GM12878 (cell line): ENCODE results near the gene DOC2B. TPM values are rescaled to one million over a fixed set of nuclear protein-coding genes. Genes with fewer than 3 reads are reported as not detected.

ENCODE experiments used
- ATAC-seq: fragments of 200-7000 bp; cut with Tn5 transposase; 3 replicates; pipeline ENCODE4 v1.9.1; 2020; ENCODE audit warnings: mild to moderate bottlenecking, moderate library complexity
- BruUV-seq: library from RNA; stranded (reverse); fragments of 400-500 nt; replicated peaks from 2 replicates; lab custom pipeline; 2021; lab: Mats Ljungman, UMichigan
- CTCF ChIA-PET: fragments of 300-600 bp; sonication (Branson Sonifier 250); formaldehyde crosslinking; extraction: SDS; loops from one replicate; lab custom pipeline; 2021; ENCODE audit warnings: inconsistent platforms; lab: Yijun Ruan, JAX
- POLR2A ChIA-PET: fragments of 350-600 bp; formaldehyde crosslinking; extraction: SDS; loops from one replicate; lab custom pipeline; 2021; ENCODE audit warnings: inconsistent platforms; lab: Charles Lee
- RAD21 ChIA-PET: fragments of 300-600 bp; sonication (Branson Sonifier 250); formaldehyde crosslinking; loops from one replicate; lab custom pipeline; 2023; ENCODE audit warnings: antibody characterized with exemption; ENCODE audit not compliant: unreplicated experiment; lab: Charles Lee
- SMC1A ChIA-PET: fragments of 300-600 bp; sonication (Branson Sonifier 250); formaldehyde crosslinking; loops from one replicate; lab custom pipeline; 2023; ENCODE audit not compliant: unreplicated experiment, uncharacterized antibody; lab: Charles Lee
- DNase-seq: peaks from one replicate; pipeline ENCODE4 v3.0.0-alpha.2; 2011; ENCODE audit warnings: low read depth, low spot score
- FAIRE-seq: peaks from 3 replicates; lab custom pipeline; 2011; peaks lifted over from hg19 to GRCh38; lab: Jason Lieb, UNC
- H2AFZ ChIP-seq: 2 replicates; pipeline ENCODE4 v1.6.0; 2011; ENCODE audit warnings: low read depth, low read length, control low read depth; ENCODE audit not compliant: control insufficient read depth
- H3K27ac ChIP-seq: 2 replicates; pipeline ENCODE4 v1.5.1; 2011; ENCODE audit warnings: control low read depth; ENCODE audit not compliant: control insufficient read depth, insufficient read depth
- H3K27me3 ChIP-seq, 2 experiments: replicated peaks in 1 of 2; 2 replicates each; pipeline versions ENCODE4 v1.6.0 to v1.6.1; 2011; ENCODE audit warnings: low read length in 1 of 2; ENCODE audit not compliant: control insufficient read depth in 2 of 2, insufficient read depth in 2 of 2
- H3K36me3 ChIP-seq, 2 experiments: 2 replicates each; pipeline ENCODE4 v1.5.1; 2011; ENCODE audit warnings: low read length in 1 of 2; ENCODE audit not compliant: control insufficient read depth in 2 of 2, insufficient read depth in 2 of 2
- H3K4me1 ChIP-seq: 2 replicates; pipeline ENCODE4 v1.6.1; 2011; ENCODE audit warnings: mild to moderate bottlenecking, low read length, moderate library complexity, mixed read lengths; ENCODE audit not compliant: control insufficient read depth, insufficient read depth
- H3K4me2 ChIP-seq: 2 replicates; pipeline ENCODE4 v1.6.0; 2011; ENCODE audit warnings: control low read depth; ENCODE audit not compliant: control insufficient read depth, insufficient read depth
- H3K4me3 ChIP-seq: fragments of 200-600 bp; sonication (generic); 2 replicates; pipeline ENCODE4 v1.5.1; 2016
- H3K79me2 ChIP-seq: 2 replicates; pipeline ENCODE4 v1.6.0; 2011; ENCODE audit warnings: low read length; ENCODE audit not compliant: control insufficient read depth, insufficient read depth
- H3K9ac ChIP-seq: 2 replicates; pipeline ENCODE4 v1.8.0; 2011; ENCODE audit warnings: low read length, control low read depth, mixed read lengths; ENCODE audit not compliant: control insufficient read depth, insufficient read depth
- H3K9me3 ChIP-seq: replicated peaks from 3 replicates; pipeline ENCODE4 v1.5.1; 2011; ENCODE audit warnings: mild to moderate bottlenecking, low read length; ENCODE audit not compliant: control insufficient read depth, insufficient read depth
- H4K20me1 ChIP-seq: 2 replicates; pipeline ENCODE4 v1.6.0; 2011; ENCODE audit not compliant: control insufficient read depth, insufficient read depth
- ASH2L ChIP-seq: fragments of 300-600, 200-600 bp; sonication (generic); IDR thresholded peaks from 2 replicates; pipeline ENCODE4 v1.6.1; 2017; ENCODE audit warnings: low read depth, mild to moderate bottlenecking, borderline replicate concordance
- ATF3 ChIP-seq: IDR thresholded peaks from 2 replicates; pipeline ENCODE4 v1.6.1; 2011; ENCODE audit warnings: low read depth, mild to moderate bottlenecking, low read length, moderate library complexity, borderline replicate concordance; ENCODE audit errors: extremely low read depth
- BACH1 ChIP-seq: fragments of 450-650 bp; IDR thresholded peaks from 2 replicates; pipeline ENCODE4 v1.6.1; 2017; ENCODE audit warnings: mild to moderate bottlenecking, borderline replicate concordance
- BMI1 ChIP-seq: fragments of 450-650 bp; IDR thresholded peaks from 2 replicates; pipeline ENCODE4 v1.6.1; 2016; ENCODE audit warnings: mild to moderate bottlenecking, moderate library complexity, borderline replicate concordance
- CHD2 ChIP-seq: IDR thresholded peaks from 2 replicates; pipeline ENCODE4 v1.6.1; 2011; ENCODE audit warnings: low read depth, low read length, improper control_type of control experiment, borderline replicate concordance
- EED ChIP-seq: sonication (generic); IDR thresholded peaks from 2 replicates; pipeline ENCODE4 v1.6.1; 2016; ENCODE audit warnings: antibody characterized with exemption, low read depth
- ESRRA ChIP-seq: IDR thresholded peaks from 2 replicates; pipeline ENCODE4 v1.6.1; 2012; ENCODE audit warnings: mild to moderate bottlenecking, low read length, improper control_type of control experiment
- ETV6 ChIP-seq, 2 experiments: fragments of 450-650 bp in 1 of 2; IDR thresholded peaks in 1 of 2; conservative IDR thresholded peaks in 1 of 2; 2 replicates each; pipeline ENCODE4 v1.6.1; 2014; ENCODE audit warnings: antibody characterized with exemption in 1 of 2, borderline replicate concordance in 1 of 2, low read depth in 1 of 2, mild to moderate bottlenecking in 1 of 2, moderate library complexity in 1 of 2
- JUNB ChIP-seq: IDR thresholded peaks from 2 replicates; pipeline ENCODE4 v1.6.1; 2016; ENCODE audit warnings: antibody characterized with exemption, mild to moderate bottlenecking
- NR2C2 ChIP-seq: IDR thresholded peaks from 2 replicates; pipeline ENCODE4 v1.6.1; 2011; ENCODE audit warnings: borderline replicate concordance, low read depth; ENCODE audit not compliant: control insufficient read depth, insufficient read length
- SMC3 ChIP-seq: IDR thresholded peaks from 2 replicates; pipeline ENCODE4 v1.6.1; 2011; ENCODE audit warnings: low read length, improper control_type of control experiment, borderline replicate concordance
- SRF ChIP-seq, 2 experiments: IDR thresholded peaks; 2 replicates each; pipeline ENCODE4 v1.6.1; 2011; ENCODE audit warnings: low read depth in 2 of 2, low read length in 2 of 2, mild to moderate bottlenecking in 1 of 2, moderate library complexity in 1 of 2
- ZBED1 ChIP-seq: IDR thresholded peaks from 2 replicates; pipeline ENCODE4 v1.6.1; 2016; ENCODE audit warnings: borderline replicate concordance
- ZNF687 ChIP-seq: fragments of 450-650 bp; IDR thresholded peaks from 2 replicates; pipeline ENCODE4 v1.6.1; 2017; ENCODE audit warnings: mild to moderate bottlenecking, moderate library complexity
- WGBS: methylation state at CpG from one replicate; pipeline ENCODE4 v1.1.6; 2016; ENCODE audit warnings: low lambda C conversion rate; ENCODE audit not compliant: insufficient replicate concordance, insufficient coverage; ENCODE audit errors: missing lambda C conversion rate; 5-methylcytosine and 5-hydroxymethylcytosine counted together
- in situ Hi-C: fragments of 300-500 bp; cut with MboI; formaldehyde crosslinking; loops from 9 replicates; pipeline ENCODE4 v1.14.3; 2018; ENCODE audit warnings: mixed read lengths
- intact Hi-C: fragments of 100-400 bp; cut with micrococcal nuclease; formaldehyde crosslinking; loops from one replicate; pipeline ENCODE4 v1.14.2; 2022; ENCODE audit not compliant: unreplicated experiment
- polyA plus RNA-seq, 11 experiments: library from polyadenylated mRNA; depleted of rRNA in 4 of 11; unstranded in 6 of 11; stranded (reverse) in 5 of 11; fragments of >200 nt; fragmentation: Nextera tagmentation in 4 of 11; fragmentation: Illumina TruSeq in 1 of 11; extraction: Ambion mirVana in 4 of 11; extraction: Trizol in 1 of 11; gene quantifications; 1 replicate in 1 of 11; 2 replicates in 10 of 11; pipeline versions ENCODE4 v1.2.1 to v1.2.3, GENCODE V29; 2011 to 2016; ENCODE audit warnings: inconsistent platforms in 2 of 11, missing spikeins in 2 of 11, low read depth in 1 of 11
- total RNA-seq, 4 experiments: library from RNA; depleted of rRNA in 3 of 4; stranded (reverse); fragments of >200 nt in 3 of 4; fragmentation: Illumina TruSeq in 1 of 4; extraction: Trizol in 1 of 4; gene quantifications; 2 replicates each; pipeline versions ENCODE4 v1.2.1 to v1.2.3, GENCODE V29; 2013 to 2021
- TF ChIP-seq, protein P1 (sequence below): fragments of 450-650 bp; formaldehyde crosslinking; IDR thresholded peaks from 2 replicates; pipeline ENCODE4 v1.4.0; 2020; ENCODE audit warnings: mild to moderate bottlenecking, moderate library complexity

The DOC2B gene
- total and polyA plus RNA-seq, 10 of the 15 experiments (the other 5 are each of a cell fraction or from before 2014, with no cell fraction given), result not detected

- TF ChIP-seq, protein P1, sequence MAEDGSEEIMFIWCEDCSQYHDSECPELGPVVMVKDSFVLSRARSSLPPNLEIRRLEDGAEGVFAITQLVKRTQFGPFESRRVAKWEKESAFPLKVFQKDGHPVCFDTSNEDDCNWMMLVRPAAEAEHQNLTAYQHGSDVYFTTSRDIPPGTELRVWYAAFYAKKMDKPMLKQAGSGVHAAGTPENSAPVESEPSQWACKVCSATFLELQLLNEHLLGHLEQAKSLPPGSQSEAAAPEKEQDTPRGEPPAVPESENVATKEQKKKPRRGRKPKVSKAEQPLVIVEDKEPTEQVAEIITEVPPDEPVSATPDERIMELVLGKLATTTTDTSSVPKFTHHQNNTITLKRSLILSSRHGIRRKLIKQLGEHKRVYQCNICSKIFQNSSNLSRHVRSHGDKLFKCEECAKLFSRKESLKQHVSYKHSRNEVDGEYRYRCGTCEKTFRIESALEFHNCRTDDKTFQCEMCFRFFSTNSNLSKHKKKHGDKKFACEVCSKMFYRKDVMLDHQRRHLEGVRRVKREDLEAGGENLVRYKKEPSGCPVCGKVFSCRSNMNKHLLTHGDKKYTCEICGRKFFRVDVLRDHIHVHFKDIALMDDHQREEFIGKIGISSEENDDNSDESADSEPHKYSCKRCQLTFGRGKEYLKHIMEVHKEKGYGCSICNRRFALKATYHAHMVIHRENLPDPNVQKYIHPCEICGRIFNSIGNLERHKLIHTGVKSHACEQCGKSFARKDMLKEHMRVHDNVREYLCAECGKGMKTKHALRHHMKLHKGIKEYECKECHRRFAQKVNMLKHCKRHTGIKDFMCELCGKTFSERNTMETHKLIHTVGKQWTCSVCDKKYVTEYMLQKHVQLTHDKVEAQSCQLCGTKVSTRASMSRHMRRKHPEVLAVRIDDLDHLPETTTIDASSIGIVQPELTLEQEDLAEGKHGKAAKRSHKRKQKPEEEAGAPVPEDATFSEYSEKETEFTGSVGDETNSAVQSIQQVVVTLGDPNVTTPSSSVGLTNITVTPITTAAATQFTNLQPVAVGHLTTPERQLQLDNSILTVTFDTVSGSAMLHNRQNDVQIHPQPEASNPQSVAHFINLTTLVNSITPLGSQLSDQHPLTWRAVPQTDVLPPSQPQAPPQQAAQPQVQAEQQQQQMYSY (CRISPR knock-in tag), result no peak
- TF ChIP-seq ASH2L, result no peak
- TF ChIP-seq ESRRA, result no peak
- TF ChIP-seq ZBED1, result no peak
- no peak for TF ChIP-seq SMC3
- no peak for TF ChIP-seq ATF3
- TF ChIP-seq BMI1, result no peak
Measured at GRCh38 chr17:193426-193810, 12.0 kb upstream of the DOC2B start (continued).

DNA sequence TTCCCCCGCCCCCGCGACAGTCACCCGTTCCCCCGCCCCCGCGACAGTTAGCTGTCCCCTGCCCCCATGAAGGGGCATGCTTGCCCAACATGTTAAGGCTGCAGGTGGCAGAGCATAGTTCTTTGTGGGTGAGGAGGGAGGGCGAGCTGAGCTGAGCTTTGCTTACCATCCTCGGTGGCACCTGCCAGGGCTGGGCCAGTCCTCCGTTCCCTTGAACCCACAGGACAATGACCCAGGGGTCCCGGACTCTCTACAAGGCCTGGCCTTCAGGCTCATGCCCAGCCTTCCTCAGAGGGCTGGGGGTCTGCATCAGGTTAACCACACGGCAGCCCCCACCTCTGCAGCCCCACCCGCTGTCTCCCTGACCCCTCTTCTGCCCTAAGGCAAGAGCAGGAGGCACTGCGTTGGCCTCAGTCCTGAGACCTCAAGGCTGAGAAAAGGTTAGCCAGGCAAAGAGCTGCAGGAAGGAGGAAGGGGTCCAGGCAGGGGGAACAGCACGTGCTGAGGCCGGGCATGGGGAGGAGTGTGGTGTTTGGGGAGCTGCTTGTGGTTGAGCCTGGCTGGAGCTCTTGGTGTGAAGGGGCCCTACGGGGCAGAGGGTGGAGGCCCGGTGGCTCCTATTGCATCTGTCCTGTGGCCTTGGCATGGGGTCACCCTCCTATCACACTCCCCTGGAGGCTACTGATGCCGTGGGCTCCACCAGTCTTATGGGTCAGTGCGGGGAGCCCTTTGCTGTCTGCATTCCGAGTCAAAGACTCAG is 11.4 kb upstream of the DOC2B start:
- Histone ChIP-seq H3K27me3 (no peaks in the 10 kb centered on the region; a peak in 1 of 4 replicates), H3K9me3 (no peaks in the 10 kb centered on the region; the same call in 2 of the 3 replicates), H3K9ac (no peak overlapping the region), H2AFZ (no peak overlapping the region), H3K36me3 (no peaks in the 10 kb centered on the region), H3K4me1 (no peaks in the 10 kb centered on the region), H4K20me1 (no peaks in the 10 kb centered on the region; the same call in 1 of the 2 replicates), H3K4me3 (no peak overlapping the region), H3K79me2 (no peaks in the 10 kb centered on the region), H3K27ac (no peak overlapping the region), H3K4me2 (no peak overlapping the region)
- WGBS, result 65% methylated on average over 14 of the region's 21 CpGs
- POLR2A ChIA-PET, result no interaction called here
- in situ Hi-C loops, result no loop called here
- FAIRE-seq (no peak), ATAC-seq (no peak), DNase-seq (no peak)
- BruUV-seq, result no TSS peak
- SMC1A ChIA-PET, result no interaction called here
- intact Hi-C loops, result no loop called here
- CTCF ChIA-PET, result no interaction called here
- RAD21 ChIA-PET, result no interaction called here
- TF ChIP-seq BACH1 (no peak), ZNF687 (no peak), SRF (IDR thresholded peaks at IDR 0.05; ENCODE audit: low read depth in 2 of 2, low read length in 2 of 2) (no peak), NR2C2 (no peak), ETV6 (conservative IDR thresholded peaks at IDR 0.05 in 1 of 2, IDR thresholded peaks at IDR 0.05 in 1 of 2; ENCODE audit: borderline replicate concordance in 1 of 2, low read depth in 1 of 2) (no peak), EED (no peak), CHD2 (no peak), JUNB (no peak)
